OCI-LY1 (cell line): ENCODE results near the gene DVL1.
A peak's percentile ranks its signal among the peaks of the same experiment; 100 is the strongest.

Experiments
- H2AFZ ChIP-seq: fragments of 200-600 bp; sonication (generic), shearing (Covaris generic); 2 replicates; pipeline ENCODE4 v1.6.0; 2014; ENCODE audit warnings: antibody characterized with exemption, mild to moderate bottlenecking, low read length
- H3F3A ChIP-seq: fragments of 200-600 bp; sonication (generic), shearing (Covaris generic); 2 replicates; pipeline ENCODE4 v1.6.0; 2014; ENCODE audit warnings: mild to moderate bottlenecking, antibody characterized with exemption, low read length, moderate library complexity; ENCODE audit not compliant: insufficient read depth
- H3K27ac ChIP-seq: fragments of 200-600 bp; sonication (generic); 2 replicates; pipeline ENCODE4 v1.5.1; 2014; ENCODE audit warnings: low read length, mixed run types, mild to moderate bottlenecking, low read depth; ENCODE audit not compliant: poor library complexity, severe bottlenecking
- H3K27me3 ChIP-seq: fragments of 200-600 bp; sonication (generic); 2 replicates; pipeline ENCODE4 v1.6.0; 2014; ENCODE audit warnings: antibody characterized with exemption, mild to moderate bottlenecking, low read length, moderate library complexity; ENCODE audit not compliant: insufficient read depth
- H3K36me3 ChIP-seq: fragments of 200-600 bp; sonication (generic); 2 replicates; pipeline ENCODE4 v1.6.1; 2014; ENCODE audit warnings: mild to moderate bottlenecking, antibody characterized with exemption, low read length, moderate library complexity, mixed read lengths; ENCODE audit not compliant: insufficient read depth
- H3K4me1 ChIP-seq: fragments of 200-600 bp; sonication (generic); 2 replicates; pipeline ENCODE4 v1.5.1; 2014; ENCODE audit warnings: mild to moderate bottlenecking, low read length, moderate library complexity; ENCODE audit not compliant: insufficient read depth, severe bottlenecking
- H3K4me2 ChIP-seq: fragments of 200-600 bp; sonication (generic), shearing (Covaris generic); 2 replicates; pipeline ENCODE4 v1.6.1; 2014; ENCODE audit warnings: low read length
- H3K4me3 ChIP-seq: fragments of 200-600 bp; sonication (generic); 2 replicates; pipeline ENCODE4 v1.5.1; 2014; ENCODE audit warnings: low read length, low read depth, mild to moderate bottlenecking, mixed read lengths; ENCODE audit not compliant: poor library complexity, severe bottlenecking
- H3K79me2 ChIP-seq: fragments of 200-600 bp; shearing (Covaris generic); 2 replicates; pipeline ENCODE4 v1.6.1; 2016; ENCODE audit warnings: mixed run types, low read length, mixed read lengths; ENCODE audit not compliant: insufficient read depth
- H3K9ac ChIP-seq: fragments of 200-600 bp; sonication (generic), shearing (Covaris generic); 2 replicates; pipeline ENCODE4 v1.6.1; 2014; ENCODE audit warnings: mild to moderate bottlenecking, low read length, mixed read lengths
- H3K9me2 ChIP-seq: fragments of 200-600 bp; sonication (generic), shearing (Covaris generic); 2 replicates; pipeline ENCODE4 v1.6.1; 2014; ENCODE audit warnings: low read depth, mild to moderate bottlenecking, low read length, mixed read lengths
- H3K9me3 ChIP-seq: fragments of 200-600 bp; shearing (Covaris generic); 2 replicates; pipeline ENCODE4 v1.6.1; 2014; ENCODE audit warnings: low read length, mixed read lengths
- H4K20me1 ChIP-seq: fragments of 200-600 bp; sonication (generic), shearing (Covaris generic); 2 replicates; pipeline ENCODE4 v1.6.0; 2016; ENCODE audit warnings: mild to moderate bottlenecking, low read length; ENCODE audit not compliant: insufficient read depth
- CTCF ChIP-seq: fragments of 200-600 bp; sonication (generic), shearing (Covaris generic); IDR thresholded peaks from 2 replicates; pipeline ENCODE4 v1.5.1; 2017; ENCODE audit warnings: mild to moderate bottlenecking, antibody characterized with exemption, low read length, moderate library complexity, mixed read lengths
- EZH2 ChIP-seq: fragments of 200-600 bp; sonication (generic), shearing (Covaris generic); IDR thresholded peaks from 2 replicates; pipeline ENCODE4 v1.8.0; 2017; ENCODE audit warnings: borderline replicate concordance, mixed run types, mild to moderate bottlenecking, antibody characterized with exemption, low read length, moderate library complexity, mixed read lengths

DVL1 gene

GRCh38 chr1:1291023-1291528, 58.1 kb downstream of the DVL1 start:
- TF ChIP-seq CTCF, result no peak
- no peak for TF ChIP-seq EZH2
- H3K27ac ChIP-seq, result no peak overlapping the region

GRCh38 chr1:1290238-1290731, 58.9 kb downstream of the DVL1 start:
- no peaks in the 10 kb centered on the region for H3K36me3 ChIP-seq
- no peaks in the 10 kb centered on the region for H4K20me1 ChIP-seq
- no peak overlapping the region for H2AFZ ChIP-seq
- H3K9me3 ChIP-seq, result no peaks in the 10 kb centered on the region
- no peaks in the 10 kb centered on the region for H3K27me3 ChIP-seq
- H3K4me1 ChIP-seq, result no peaks in the 10 kb centered on the region
- no peaks in the 10 kb centered on the region for H3K79me2 ChIP-seq
- TF ChIP-seq CTCF (peak; percentile 52), EZH2 (no peak)
- no peak overlapping the region for H3K4me2 ChIP-seq
- H3K9me2 ChIP-seq, result no peaks in the 10 kb centered on the region
- H3K9ac ChIP-seq, result no peak overlapping the region
- no peak overlapping the region for H3K4me3 ChIP-seq
- no peak overlapping the region for H3K27ac ChIP-seq
- H3F3A ChIP-seq, result no peaks in the 10 kb centered on the region

More at GRCh38 chr1:1291023-1291528, 58.1 kb downstream of the DVL1 start:
- no peaks in the 10 kb centered on the region for H3K79me2 ChIP-seq
- H3F3A ChIP-seq, result no peaks in the 10 kb centered on the region
- no peaks in the 10 kb centered on the region for H3K4me1 ChIP-seq
- no peaks in the 10 kb centered on the region for H3K9me3 ChIP-seq
- no peak overlapping the region for H3K9ac ChIP-seq
- no peak overlapping the region for H3K4me2 ChIP-seq
- H3K27me3 ChIP-seq, result no peaks in the 10 kb centered on the region
- H4K20me1 ChIP-seq, result no peaks in the 10 kb centered on the region
- H2AFZ ChIP-seq, result no peak overlapping the region
- H3K36me3 ChIP-seq, result no peaks in the 10 kb centered on the region
- no peak overlapping the region for H3K4me3 ChIP-seq
- no peaks in the 10 kb centered on the region for H3K9me2 ChIP-seq

DNA sequence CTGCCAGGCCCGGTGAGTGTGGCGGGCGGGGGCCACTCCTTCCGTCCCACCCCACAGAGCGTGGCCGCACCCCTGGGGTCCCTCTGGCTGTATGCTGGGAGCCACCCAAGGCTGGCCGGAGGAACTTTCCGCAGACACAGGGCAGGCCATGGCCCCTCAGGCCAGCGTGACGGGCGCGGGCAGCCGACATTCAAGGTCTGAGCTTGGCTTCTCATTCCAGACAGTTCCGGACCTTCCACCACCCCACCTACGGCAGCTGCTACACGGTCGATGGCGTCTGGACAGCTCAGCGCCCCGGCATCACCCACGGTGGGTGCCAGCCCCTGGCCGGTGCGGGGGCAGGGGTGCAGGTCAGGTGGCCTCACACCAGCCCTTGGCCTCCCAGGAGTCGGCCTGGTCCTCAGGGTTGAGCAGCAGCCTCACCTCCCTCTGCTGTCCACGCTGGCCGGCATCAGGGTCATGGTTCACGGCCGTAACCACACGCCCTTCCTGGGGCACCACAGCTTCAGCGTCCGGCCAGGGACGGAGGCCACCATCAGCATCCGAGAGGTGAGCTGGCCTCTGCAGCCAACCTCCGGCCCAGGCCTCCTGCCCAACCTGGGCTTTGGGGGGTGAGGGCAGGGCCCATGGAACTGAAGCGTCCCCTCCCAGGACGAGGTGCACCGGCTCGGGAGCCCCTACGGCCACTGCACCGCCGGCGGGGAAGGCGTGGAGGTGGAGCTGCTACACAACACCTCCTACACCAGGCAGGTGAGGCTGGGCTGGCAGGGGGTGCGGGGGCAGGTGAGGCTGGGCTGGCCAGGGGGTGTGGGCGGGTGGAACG, 61.7 kb downstream of the DVL1 start:
- Histone ChIP-seq H3K4me3 (no peak overlapping the region), H3K9me3 (no peaks in the 10 kb centered on the region), H4K20me1 (no peaks in the 10 kb centered on the region), H3K9me2 (no peaks in the 10 kb centered on the region), H3K79me2 (no peaks in the 10 kb centered on the region), H3F3A (no peaks in the 10 kb centered on the region), H2AFZ (no peak overlapping the region), H3K4me2 (no peak overlapping the region), H3K27me3 (no peaks in the 10 kb centered on the region; the same call in 1 of the 2 replicates), H3K27ac (no peak overlapping the region), H3K36me3 (no peaks in the 10 kb centered on the region), H3K9ac (no peak overlapping the region), H3K4me1 (no peaks in the 10 kb centered on the region)
- no peak for TF ChIP-seq CTCF
- no peak for TF ChIP-seq EZH2
